Psoas muscle (tissue), 8 donors: ENCODE results near the gene LRRC4B. TPM values are rescaled to one million over a fixed set of nuclear protein-coding genes. Genes with fewer than 3 reads are reported as not detected.

Experiments
- ATAC-seq, 4 donors: fragments of 200-7000 bp; cut with Tn5 transposase; one replicate each; pipeline ENCODE4 v1.9.1; 2020; ENCODE audit warnings: moderate library complexity in 3 of 4, mild to moderate bottlenecking in 2 of 4
- DNase-seq, 2 donors: peaks; one replicate each; pipeline ENCODE4 v3.0.0-alpha.2; 2020
- H3K27ac ChIP-seq: fragments of 200-600 bp; one replicate; pipeline ENCODE4 v1.8.0; 2022
- H3K27me3 ChIP-seq, 3 donors: fragments of 200-600 bp in 1 of 3; one replicate each; pipeline versions ENCODE4 v1.6.1 to v1.8.0; 2013 to 2022; ENCODE audit warnings: low read length in 2 of 3, mild to moderate bottlenecking in 2 of 3, moderate library complexity in 1 of 3; ENCODE audit not compliant: insufficient read depth in 3 of 3
- H3K36me3 ChIP-seq, 2 donors: fragments of 200-600 bp in 1 of 2; one replicate each; pipeline versions ENCODE4 v1.6.1 to v1.8.0; 2013 to 2022; ENCODE audit warnings: low read depth in 1 of 2, mild to moderate bottlenecking in 1 of 2, moderate library complexity in 1 of 2; ENCODE audit not compliant: insufficient read depth in 1 of 2
- H3K4me1 ChIP-seq: fragments of 200-600 bp; one replicate; pipeline ENCODE4 v1.8.0; 2022
- H3K4me3 ChIP-seq: fragments of 200-600 bp; one replicate; pipeline ENCODE4 v1.8.0; 2022; ENCODE audit warnings: mild to moderate bottlenecking
- H3K9me3 ChIP-seq: fragments of 200-600 bp; one replicate; pipeline ENCODE4 v1.8.0; 2022
- CTCF ChIP-seq: fragments of 200-600 bp; IDR thresholded peaks from one replicate; pipeline ENCODE4 v1.8.0; 2022; ENCODE audit warnings: antibody characterized with exemption
- WGBS, 3 donors: extraction: QIAGEN DNeasy Blood & Tissue Kit; methylation state at CpG; one replicate each; pipeline versions ENCODE4 v1.1.6 to v1.1.7; 2013; 5-methylcytosine and 5-hydroxymethylcytosine counted together
- intact Hi-C, 2 donors: fragments of 100-400 bp; cut with DNase I; formaldehyde crosslinking; loops; one replicate each; pipeline versions ENCODE4 v1.11.0 to v1.14.2; 2022
- polyA plus RNA-seq, 3 donors: library from polyadenylated mRNA; stranded (reverse); fragments of 200-250 nt; gene quantifications; one replicate each; pipeline ENCODE4 v1.2.3, GENCODE V29; 2013
- total RNA-seq, 4 donors: library from RNA; stranded (reverse); fragmentation: NEBNext Ultra II Directional in 2 of 4; extraction: Animal tissue kit (Norgen Biotek cat#: 25700) in 2 of 4; gene quantifications; one replicate each; pipeline versions ENCODE4 v1.2.1 to v1.2.4, GENCODE V29; 2021 to 2023
- donor health status: healthy with polysubstance abuse.
- donor health status: DM: no; HTN: no; CAD: no; lungs with moderate emphysema.
- donor health status: Bipolar disorder and iron deficiency.
- donor health status: healthy.
- donor health status: DM: yes; HTN: yes; CAD: no.
- donor health status: DM: no; HTN: no; CAD: no.
- donor health status: DM: no; HTN: no; CAD: no.
- donor health status: DM: yes; HTN: yes; CAD: no.

Gene LRRC4B
- total and polyA plus RNA-seq, 7 donors = 0.04 to 1.0 (median 0.32) TPM

GRCh38 chr19:50522881-50523280, 45.4 kb downstream of the LRRC4B start:
- Histone ChIP-seq H3K9me3 (no peaks in the 10 kb centered on the region), H3K27me3 (peaks cover 0 to 3% (median 0%) of the 10 kb centered on the region in 3 donors), H3K4me3 (no peak overlapping the region), H3K4me1 (no peaks in the 10 kb centered on the region), H3K36me3 (no peaks in the 10 kb centered on the region), H3K27ac (no peak overlapping the region)
- TF ChIP-seq CTCF = no peak
- intact Hi-C loops = no loop called here
- WGBS, 3 donors = 84 to 87% (median 87%) methylated on average over 10 of the region's 10 CpGs
- no peak for ATAC-seq
- DNase-seq = no peak

GRCh38 chr19:50520822-50521465, 47.3 kb downstream of the LRRC4B start:
- Histone ChIP-seq H3K27ac (no peak overlapping the region), H3K4me3 (no peak overlapping the region), H3K4me1 (no peaks in the 10 kb centered on the region), H3K9me3 (no peaks in the 10 kb centered on the region), H3K27me3 (peaks cover 0 to 17% (median 3%) of the 10 kb centered on the region in 3 donors), H3K36me3 (no peaks in the 10 kb centered on the region)
- ATAC-seq (no peak), DNase-seq (no peak)
- intact Hi-C loops = no loop called here
- no peak for TF ChIP-seq CTCF
- 80 to 85% (median 81%) methylated on average over 17 of the region's 17 CpGs for WGBS, 3 donors

GRCh38 chr19:50519006-50519575, 49.1 kb downstream of the LRRC4B start:
- Histone ChIP-seq H3K36me3 (no peaks in the 10 kb centered on the region), H3K4me3 (no peak overlapping the region), H3K27me3 (peaks cover 0 to 23% (median 3%) of the 10 kb centered on the region in 3 donors), H3K27ac (no peak overlapping the region), H3K9me3 (no peaks in the 10 kb centered on the region), H3K4me1 (no peaks in the 10 kb centered on the region)
- DNase-seq = no peak
- intact Hi-C loops = no loop called here
- ATAC-seq = no peak
- WGBS, 3 donors = 95 to 97% (median 96%) methylated on average over 40 of the region's 40 CpGs
- no peak for TF ChIP-seq CTCF

- Histone ChIP-seq H3K27ac (no peak overlapping the region), H3K4me3 (no peak overlapping the region), H3K36me3 (no peaks in the 10 kb centered on the region), H3K9me3 (no peaks in the 10 kb centered on the region), H3K27me3 (peaks cover 0 to 23% (median 3%) of the 10 kb centered on the region in 3 donors), H3K4me1 (no peaks in the 10 kb centered on the region)
- ATAC-seq (no peak), DNase-seq (no peak)
- intact Hi-C loops = no loop called here
- TF ChIP-seq CTCF = no peak
- WGBS, 3 donors = 93 to 95% (median 94%) methylated on average over 86 to 87 of the region's 87 CpGs
These were observed 49.9 kb downstream of the LRRC4B start for GRCh38 chr19:50518091-50519005.
